GM23248 (cell line): Measurements from ENCODE around the gene TXNIP. TPM values are rescaled to one million over a fixed set of nuclear protein-coding genes. Genes with fewer than 3 reads are reported as not detected.

ENCODE experiments used
- DNase-seq: peaks from one replicate; pipeline ENCODE4 v3.0.0-alpha.2; 2015
- H2AFZ ChIP-seq: fragments of 200-600 bp; sonication (generic); 2 replicates; pipeline ENCODE4 v1.6.1; 2016; ENCODE audit warnings: antibody characterized with exemption
- H3F3A ChIP-seq: fragments of 200-600 bp; sonication (generic); 2 replicates; pipeline ENCODE4 v1.6.1; 2016; ENCODE audit warnings: mild to moderate bottlenecking, antibody characterized with exemption, mixed run types; ENCODE audit not compliant: insufficient read depth
- H3K27ac ChIP-seq: fragments of 200-600 bp; sonication (generic); 2 replicates; pipeline ENCODE4 v1.5.1; 2016; ENCODE audit warnings: mild to moderate bottlenecking
- H3K27me3 ChIP-seq: fragments of 200-600 bp; sonication (generic); replicated peaks from 2 replicates; pipeline ENCODE4 v1.6.1; 2016; ENCODE audit warnings: mild to moderate bottlenecking; ENCODE audit not compliant: insufficient read depth
- H3K36me3 ChIP-seq: fragments of 200-600 bp; sonication (generic); 2 replicates; pipeline ENCODE4 v1.6.1; 2016; ENCODE audit warnings: low read depth, mild to moderate bottlenecking
- H3K4me1 ChIP-seq: fragments of 200-600 bp; sonication (generic); 2 replicates; pipeline ENCODE4 v1.6.1; 2016; ENCODE audit warnings: mild to moderate bottlenecking; ENCODE audit not compliant: insufficient read depth
- H3K4me2 ChIP-seq: fragments of 200-600 bp; sonication (generic); one replicate; pipeline ENCODE4 v1.6.1; 2016; ENCODE audit warnings: mild to moderate bottlenecking; ENCODE audit not compliant: unreplicated experiment
- H3K4me3 ChIP-seq: fragments of 200-600 bp; sonication (generic); 2 replicates; pipeline ENCODE4 v1.5.1; 2016; ENCODE audit warnings: mild to moderate bottlenecking
- H3K79me2 ChIP-seq: fragments of 200-600 bp; sonication (generic); 2 replicates; pipeline ENCODE4 v1.6.1; 2016; ENCODE audit warnings: mild to moderate bottlenecking; ENCODE audit not compliant: insufficient read depth
- H3K9ac ChIP-seq: fragments of 200-600 bp; sonication (generic); 2 replicates; pipeline ENCODE4 v1.6.1; 2016; ENCODE audit warnings: mild to moderate bottlenecking
- H3K9me2 ChIP-seq: fragments of 200-600 bp; sonication (generic); 2 replicates; pipeline ENCODE4 v1.6.1; 2016; ENCODE audit warnings: mixed run types, mild to moderate bottlenecking, moderate library complexity; ENCODE audit not compliant: insufficient read depth
- H3K9me3 ChIP-seq: fragments of 200-600 bp; sonication (generic); one replicate; pipeline ENCODE4 v1.6.1; 2017; ENCODE audit warnings: low read depth
- H4K20me1 ChIP-seq: fragments of 200-600 bp; sonication (generic); 2 replicates; pipeline ENCODE4 v1.6.0; 2016; ENCODE audit not compliant: insufficient read depth
- EZH2 ChIP-seq: fragments of 200-600 bp; sonication (generic); IDR thresholded peaks from 2 replicates; pipeline ENCODE4 v1.6.1; 2018; ENCODE audit warnings: antibody characterized with exemption, mild to moderate bottlenecking; ENCODE audit not compliant: insufficient read depth, poor library complexity, severe bottlenecking
- EZH2phosphoT487 ChIP-seq: fragments of 200-600 bp; sonication (generic); IDR thresholded peaks from 2 replicates; pipeline ENCODE4 v1.6.1; 2018; ENCODE audit warnings: antibody characterized with exemption, moderate library complexity, mild to moderate bottlenecking, low read depth; ENCODE audit not compliant: insufficient read depth
- WGBS, 2 experiments: methylation state at CpG; one replicate each; pipeline ENCODE4 v1.1.6; 2015 to 2017; ENCODE audit warnings: low lambda C conversion rate in 2 of 2, low coverage in 1 of 2; ENCODE audit errors: missing lambda C conversion rate in 2 of 2; 5-methylcytosine and 5-hydroxymethylcytosine counted together
- in situ Hi-C: fragments of 300-500 bp; cut with MboI; formaldehyde crosslinking; loops from 2 replicates; pipeline ENCODE4 v1.15.0; 2020
- polyA plus RNA-seq: library from polyadenylated mRNA; unstranded; fragments of >200 nt; fragmentation: Nextera tagmentation; extraction: Ambion mirVana; gene quantifications from 2 replicates; pipeline ENCODE4 v1.2.1, GENCODE V29; 2016
- total RNA-seq: library from RNA; depleted of rRNA; stranded (reverse); fragments of >200 nt; shearing (Covaris generic); gene quantifications from 2 replicates; pipeline ENCODE4 v1.2.3, GENCODE V29; 2014; rRNA removed

TXNIP gene
- total RNA-seq (221 and 263 TPM in 2 replicates), polyA plus RNA-seq (169 and 180 TPM in 2 replicates)

- in situ Hi-C loops = no loop called here
These were observed at the start of gene TXNIP for GRCh38 chr1:145996433-145997015. Gene TXNIP (minus strand): TSS chr1:145996579. CDS start chr1:145996266, 313 bp downstream.

GRCh38 chr1:146039844-146040194 lies 43.4 kb upstream of the TXNIP start:
- H3K4me2 ChIP-seq = no peak overlapping the region
- WGBS, 2 experiments = 51 to 56% methylated on average over 8 to 9 of the region's 9 CpGs

More at GRCh38 chr1:145996433-145997015, at the start of gene TXNIP:
- Histone ChIP-seq H3K27ac (peak within 1 kb of the TSS; percentile 56), H3K79me2 (peaks cover 40% of the 10 kb centered on the region), H3K4me1 (peaks cover 33% of the 10 kb centered on the region), H3K4me2 (peak within 1 kb of the TSS; percentile 95), H3K9me2 (no peaks in the 10 kb centered on the region), H3F3A (peaks cover 48% of the 10 kb centered on the region), H3K9me3 (no peaks in the 10 kb centered on the region), H3K4me3 (peak within 1 kb of the TSS; percentile 91), H2AFZ (peak within 1 kb of the TSS; percentile 81), H3K9ac (peak within 1 kb of the TSS; percentile 81), H3K36me3 (peaks cover 33% of the 10 kb centered on the region), H4K20me1 (peaks cover 23% of the 10 kb centered on the region; the same call in 1 of the 2 replicates), H3K27me3 (no peaks in the 10 kb centered on the region)
- 1% methylated on average over 25 to 30 of the region's 30 CpGs for WGBS, 2 experiments
- DNase-seq = peak; percentile 100
- TF ChIP-seq EZH2phosphoT487 (no peak), EZH2 (no peak)

GRCh38 chr1:146036965-146037646 lies 40.7 kb upstream of the TXNIP start:
- no peaks in the 10 kb centered on the region for H3K9me3 ChIP-seq
- peak overlapping the region; percentile 96 for H2AFZ ChIP-seq
- H3F3A ChIP-seq = peaks cover 32% of the 10 kb centered on the region
- DNase-seq = peak; percentile 91
- peaks cover 12% of the 10 kb centered on the region for H3K4me1 ChIP-seq
- H3K4me2 ChIP-seq = peak overlapping the region; percentile 90
- H3K27ac ChIP-seq = peak overlapping the region; percentile 89
- TF ChIP-seq EZH2 (no peak), EZH2phosphoT487 (no peak)
- WGBS, 2 experiments = 1 to 3% methylated on average over 21 of the region's 21 CpGs
- H3K9ac ChIP-seq = peak overlapping the region; percentile 91
- H3K27me3 ChIP-seq = no peaks in the 10 kb centered on the region
- in situ Hi-C loops = no loop called here
- H3K79me2 ChIP-seq = no peaks in the 10 kb centered on the region
- no peaks in the 10 kb centered on the region for H3K9me2 ChIP-seq
- no peaks in the 10 kb centered on the region for H3K36me3 ChIP-seq
- peak overlapping the region; percentile 90 for H3K4me3 ChIP-seq
- H4K20me1 ChIP-seq = no peaks in the 10 kb centered on the region

More at GRCh38 chr1:146039844-146040194, 43.4 kb upstream of the TXNIP start:
- Histone ChIP-seq H3K9ac (no peak overlapping the region; the same call in 1 of the 2 replicates), H3K27me3 (no peaks in the 10 kb centered on the region), H2AFZ (no peak overlapping the region), H3K9me3 (no peaks in the 10 kb centered on the region), H3K27ac (peak overlapping the region; percentile 89), H3K36me3 (no peaks in the 10 kb centered on the region), H4K20me1 (no peaks in the 10 kb centered on the region), H3K4me1 (peaks cover 9% of the 10 kb centered on the region), H3K79me2 (no peaks in the 10 kb centered on the region), H3K9me2 (no peaks in the 10 kb centered on the region), H3F3A (peaks cover 29% of the 10 kb centered on the region), H3K4me3 (no peak overlapping the region)
- no peak for DNase-seq
- in situ Hi-C loops = no loop called here
- TF ChIP-seq EZH2phosphoT487 (no peak), EZH2 (no peak)

GRCh38 chr1:146036241-146036964 lies 40.0 kb upstream of the TXNIP start:
- 6% methylated on average over 10 of the region's 10 CpGs for WGBS, 2 experiments
- Histone ChIP-seq H3K9me2 (no peaks in the 10 kb centered on the region), H3K4me1 (peaks cover 12% of the 10 kb centered on the region), H3F3A (peaks cover 32% of the 10 kb centered on the region), H3K9me3 (no peaks in the 10 kb centered on the region), H3K36me3 (no peaks in the 10 kb centered on the region), H3K79me2 (no peaks in the 10 kb centered on the region), H3K9ac (peak overlapping the region; percentile 72; the same call in 1 of the 2 replicates), H3K27me3 (no peaks in the 10 kb centered on the region), H2AFZ (peak overlapping the region; percentile 74), H3K4me2 (peak overlapping the region; percentile 78), H3K4me3 (peak overlapping the region; percentile 90), H3K27ac (peak overlapping the region; percentile 69), H4K20me1 (no peaks in the 10 kb centered on the region)
- peak; percentile 81 for DNase-seq
- in situ Hi-C loops = no loop called here
- TF ChIP-seq EZH2phosphoT487 (no peak), EZH2 (no peak)
